ENCODE data around the gene C4BPB.

DNA sequence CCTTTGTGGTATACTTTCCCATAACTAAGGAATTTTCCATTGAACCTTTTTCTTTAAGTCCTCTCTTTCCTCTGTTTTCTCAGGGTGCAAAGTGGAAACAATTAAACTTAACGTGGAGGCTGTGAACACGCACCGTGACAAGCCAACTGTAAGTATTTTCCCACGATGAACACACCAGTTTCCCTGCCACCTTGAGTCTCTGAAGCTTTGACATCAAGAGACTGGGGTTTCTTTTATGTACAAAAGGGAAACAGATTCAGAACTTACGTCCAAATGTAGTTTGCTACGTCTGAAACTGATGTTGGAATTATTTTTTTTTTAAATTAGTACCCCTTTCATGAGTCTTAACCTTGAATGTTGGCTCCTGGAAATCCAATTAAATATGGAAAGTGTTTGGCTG lies 17.2 kb upstream of the C4BPB start:
- TF ChIP-seq, protein P1, sequence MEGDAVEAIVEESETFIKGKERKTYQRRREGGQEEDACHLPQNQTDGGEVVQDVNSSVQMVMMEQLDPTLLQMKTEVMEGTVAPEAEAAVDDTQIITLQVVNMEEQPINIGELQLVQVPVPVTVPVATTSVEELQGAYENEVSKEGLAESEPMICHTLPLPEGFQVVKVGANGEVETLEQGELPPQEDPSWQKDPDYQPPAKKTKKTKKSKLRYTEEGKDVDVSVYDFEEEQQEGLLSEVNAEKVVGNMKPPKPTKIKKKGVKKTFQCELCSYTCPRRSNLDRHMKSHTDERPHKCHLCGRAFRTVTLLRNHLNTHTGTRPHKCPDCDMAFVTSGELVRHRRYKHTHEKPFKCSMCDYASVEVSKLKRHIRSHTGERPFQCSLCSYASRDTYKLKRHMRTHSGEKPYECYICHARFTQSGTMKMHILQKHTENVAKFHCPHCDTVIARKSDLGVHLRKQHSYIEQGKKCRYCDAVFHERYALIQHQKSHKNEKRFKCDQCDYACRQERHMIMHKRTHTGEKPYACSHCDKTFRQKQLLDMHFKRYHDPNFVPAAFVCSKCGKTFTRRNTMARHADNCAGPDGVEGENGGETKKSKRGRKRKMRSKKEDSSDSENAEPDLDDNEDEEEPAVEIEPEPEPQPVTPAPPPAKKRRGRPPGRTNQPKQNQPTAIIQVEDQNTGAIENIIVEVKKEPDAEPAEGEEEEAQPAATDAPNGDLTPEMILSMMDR (IDR thresholded peaks at IDR 0.05), result no peak
- TF ChIP-seq POLR2A (IDR thresholded peaks at IDR 0.05), result no peak

All from Peyer's patch (tissue), 4 donors.